Upper lobe of left lung (tissue), 4 donors: ENCODE data around the gene VMP1.

ENCODE experiments used
- CTCF ChIP-seq, 6 experiments: fragments of 450-650 bp in 4 of 6; fragments of 200-600 bp in 2 of 6; sonication (generic) in 2 of 6; IDR thresholded peaks; one replicate each; pipeline ENCODE4 v1.5.1; 2016 to 2019; ENCODE audit warnings: antibody characterized with exemption in 6 of 6
- EP300 ChIP-seq, 4 donors: sonication (generic); formaldehyde crosslinking; IDR thresholded peaks; one replicate each; pipeline ENCODE4 v1.5.1; 2017; ENCODE audit warnings: antibody characterized with exemption in 4 of 4, control low read depth in 2 of 4
- POLR2A ChIP-seq, 4 donors: fragments of 450-650 bp; IDR thresholded peaks; one replicate each; pipeline ENCODE4 v1.5.1; 2016 to 2017; ENCODE audit warnings: antibody characterized with exemption in 4 of 4, mild to moderate bottlenecking in 2 of 4
- POLR2AphosphoS5 ChIP-seq, 2 donors: sonication (generic); formaldehyde crosslinking; IDR thresholded peaks; one replicate each; pipeline ENCODE4 v1.5.1; 2017; ENCODE audit warnings: antibody characterized with exemption in 2 of 2

DNA sequence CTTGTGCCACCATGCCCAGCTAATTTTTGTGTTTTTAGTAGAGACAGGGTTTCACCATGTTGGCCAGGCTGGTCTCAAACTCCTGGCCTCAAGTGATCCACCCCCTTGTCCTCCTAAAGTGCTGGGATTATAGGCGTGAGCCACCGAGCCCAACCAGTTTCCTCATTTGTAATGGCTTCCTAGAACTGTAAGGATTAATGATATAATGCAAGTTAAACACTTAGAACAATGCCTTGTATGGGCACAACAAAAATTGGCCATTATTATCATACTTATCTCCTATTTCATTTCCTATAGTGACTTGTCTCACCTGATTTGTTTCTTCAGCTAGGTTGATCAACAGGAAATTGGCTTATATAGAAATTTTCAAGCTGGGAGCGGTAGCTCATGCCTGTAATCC is 171.2 kb downstream of the VMP1 start:
- no peak for TF ChIP-seq CTCF (IDR thresholded peaks at IDR 0.05)
- TF ChIP-seq EP300 (IDR thresholded peaks at IDR 0.05) = no peak
- TF ChIP-seq POLR2AphosphoS5 (IDR thresholded peaks at IDR 0.05) = no peak
- no peak for TF ChIP-seq POLR2A (IDR thresholded peaks at IDR 0.05)
